CD14-positive monocyte (primary cell): ENCODE measurements around the gene NHLH2. TPM values are rescaled to one million over a fixed set of nuclear protein-coding genes. Genes with fewer than 3 reads are reported as not detected.

Source experiments
- DNase-seq, 3 donors: peaks; one replicate each; pipeline ENCODE4 v3.0.0-alpha.2; 2011 to 2022
- H2AFZ ChIP-seq: 2 replicates; pipeline ENCODE4 v1.6.0; 2012; ENCODE audit warnings: mild to moderate bottlenecking, low read depth, low read length, inconsistent platforms; ENCODE audit not compliant: insufficient read depth, poor library complexity, severe bottlenecking
- H3K27ac ChIP-seq, 2 donors: 1 replicate in 1 of 2; 2 replicates in 1 of 2; pipeline ENCODE4 v1.5.1; 2012 to 2013; ENCODE audit warnings: low read length in 2 of 2, control low read depth in 1 of 2, inconsistent platforms in 1 of 2, low read depth in 1 of 2, mild to moderate bottlenecking in 1 of 2
- H3K27me3 ChIP-seq, 2 donors: one replicate each; pipeline versions ENCODE4 v1.6.0 to v1.6.1; 2011 to 2013; ENCODE audit warnings: low read length in 2 of 2; ENCODE audit not compliant: control insufficient read depth in 2 of 2, insufficient read depth in 2 of 2
- H3K36me3 ChIP-seq, 2 donors: replicated peaks in 1 of 2; 1 replicate in 1 of 2; 2 replicates in 1 of 2; pipeline versions ENCODE4 v1.5.1 to v1.6.1; 2012 to 2013; ENCODE audit warnings: low read length in 2 of 2, control low read depth in 1 of 2, inconsistent platforms in 1 of 2, mild to moderate bottlenecking in 1 of 2; ENCODE audit not compliant: insufficient read depth in 2 of 2, control insufficient read depth in 1 of 2
- H3K4me1 ChIP-seq, 2 donors: 1 replicate in 1 of 2; 2 replicates in 1 of 2; pipeline versions ENCODE4 v1.5.1 to v1.6.1; 2012 to 2013; ENCODE audit warnings: low read length in 2 of 2, control low read depth in 1 of 2, inconsistent platforms in 1 of 2, mild to moderate bottlenecking in 1 of 2, moderate library complexity in 1 of 2; ENCODE audit not compliant: insufficient read depth in 2 of 2, control insufficient read depth in 1 of 2
- H3K4me2 ChIP-seq: replicated peaks from 2 replicates; pipeline ENCODE3; 2012; ENCODE audit warnings: low read length, moderate library complexity, mild to moderate bottlenecking; ENCODE audit not compliant: poor library complexity, severe bottlenecking; ENCODE audit errors: extremely low read depth
- H3K4me3 ChIP-seq, 3 experiments: fragments of 200-600 bp in 1 of 3; sonication (generic) in 1 of 3; replicated peaks in 1 of 3; 1 replicate in 2 of 3; 2 replicates in 1 of 3; pipeline ENCODE4 v1.5.1; 2011 to 2013; ENCODE audit warnings: low read length in 3 of 3, mild to moderate bottlenecking in 3 of 3, control low read depth in 2 of 3, low read depth in 2 of 3, inconsistent platforms in 1 of 3, moderate library complexity in 1 of 3
- H3K79me2 ChIP-seq: 2 replicates; pipeline ENCODE4 v1.6.0; 2012; ENCODE audit warnings: mild to moderate bottlenecking, control low read depth, inconsistent platforms, low read length, moderate library complexity; ENCODE audit not compliant: insufficient read depth
- H3K9ac ChIP-seq: 2 replicates; pipeline ENCODE4 v1.6.0; 2017; ENCODE audit warnings: low read length, mild to moderate bottlenecking; ENCODE audit not compliant: insufficient read depth, poor library complexity, severe bottlenecking
- H3K9me3 ChIP-seq, 2 donors: replicated peaks in 1 of 2; 1 replicate in 1 of 2; 2 replicates in 1 of 2; pipeline versions ENCODE4 v1.5.1 to v1.6.1; 2012 to 2013; ENCODE audit warnings: low read length in 2 of 2, control low read depth in 1 of 2; ENCODE audit not compliant: control insufficient read depth in 1 of 2, insufficient read depth in 1 of 2
- H4K20me1 ChIP-seq: 2 replicates; pipeline ENCODE4 v1.6.0; 2012; ENCODE audit warnings: mild to moderate bottlenecking, low read length, control low read depth, moderate library complexity; ENCODE audit not compliant: insufficient read depth
- H3K27ac Mint-ChIP-seq, 7 donors: one replicate each; pipeline ENCODE4 v1.8.0; 2020; ENCODE audit warnings: mild to moderate bottlenecking in 7 of 7, mixed read lengths in 7 of 7, moderate library complexity in 6 of 7, inconsistent platforms in 2 of 7
- H3K27me3 Mint-ChIP-seq, 3 donors: one replicate each; pipeline ENCODE4 v1.8.0; 2021 to 2022; ENCODE audit warnings: low read depth in 3 of 3, mild to moderate bottlenecking in 3 of 3, mixed read lengths in 3 of 3, moderate library complexity in 3 of 3, inconsistent platforms in 1 of 3
- H3K36me3 Mint-ChIP-seq, 2 donors: one replicate each; pipeline ENCODE4 v1.8.0; 2020; ENCODE audit warnings: mixed read lengths in 2 of 2, inconsistent platforms in 1 of 2, mild to moderate bottlenecking in 1 of 2
- H3K4me1 Mint-ChIP-seq: one replicate; pipeline ENCODE4 v1.8.0; 2020; ENCODE audit warnings: mild to moderate bottlenecking, mixed read lengths
- H3K4me3 Mint-ChIP-seq, 2 donors: one replicate each; pipeline ENCODE4 v1.8.0; 2020; ENCODE audit warnings: mild to moderate bottlenecking in 2 of 2, mixed read lengths in 2 of 2, moderate library complexity in 1 of 2
- H3K9me3 Mint-ChIP-seq, 7 donors: one replicate each; pipeline ENCODE4 v1.8.0; 2020 to 2022; ENCODE audit warnings: mixed read lengths in 7 of 7, mild to moderate bottlenecking in 6 of 7, moderate library complexity in 6 of 7, inconsistent platforms in 2 of 7
- WGBS: methylation state at CpG from one replicate; pipeline ENCODE4 v1.1.5; 2013; ENCODE audit warnings: missing lambda C conversion rate; ENCODE audit not compliant: insufficient coverage; 5-methylcytosine and 5-hydroxymethylcytosine counted together
- intact Hi-C, 2 donors: fragments of 100-400 bp; cut with micrococcal nuclease; formaldehyde crosslinking; loops; one replicate each; pipeline versions ENCODE4 v1.15.0 to v1.15.1; 2023
- polyA minus RNA-seq: library from RNA; depleted of rRNA, polyadenylated mRNA; stranded (reverse); fragments of >200 nt; gene quantifications from 2 replicates; pipeline ENCODE4 v1.2.3, GENCODE V29; 2012
- polyA plus RNA-seq, 3 donors: library from polyadenylated mRNA; depleted of rRNA in 1 of 3; unstranded in 2 of 3; stranded (reverse) in 1 of 3; fragments of 300-500 nt in 2 of 3; fragments of >200 nt in 1 of 3; fragmentation: Illumina TruSeq in 2 of 3; gene quantifications; 1 replicate in 2 of 3; 2 replicates in 1 of 3; pipeline ENCODE4 v1.2.3, GENCODE V29; 2012 to 2021
- total RNA-seq, 12 experiments: library from RNA in 1 of 12; stranded (reverse) in 1 of 12; fragments of 120-200 nt in 1 of 12; gene quantifications; one replicate each; pipeline ENCODE4 v1.2.4 and lab custom pipeline; 2013 to 2026; ENCODE audit warnings: mixed read lengths in 6 of 12, inconsistent platforms in 1 of 12
- TF ChIP-seq, protein P1 (sequence below): fragments of 200-600 bp; IDR thresholded peaks from one replicate; pipeline ENCODE4 v1.8.0; 2022; ENCODE audit warnings: antibody characterized with exemption, mild to moderate bottlenecking

NHLH2 gene
- total RNA-seq (2013): not detected
- polyA plus RNA-seq: under 1 TPM in 1 of 3 donors, not detected in 2; 0.03 TPM
- polyA minus RNA-seq: not detected in 2 replicates
- total RNA-seq (lab: John Stamatoyannopoulos, UW): 0 to 2.4 (median 0.07) reads per million in 11 experiments

DNA sequence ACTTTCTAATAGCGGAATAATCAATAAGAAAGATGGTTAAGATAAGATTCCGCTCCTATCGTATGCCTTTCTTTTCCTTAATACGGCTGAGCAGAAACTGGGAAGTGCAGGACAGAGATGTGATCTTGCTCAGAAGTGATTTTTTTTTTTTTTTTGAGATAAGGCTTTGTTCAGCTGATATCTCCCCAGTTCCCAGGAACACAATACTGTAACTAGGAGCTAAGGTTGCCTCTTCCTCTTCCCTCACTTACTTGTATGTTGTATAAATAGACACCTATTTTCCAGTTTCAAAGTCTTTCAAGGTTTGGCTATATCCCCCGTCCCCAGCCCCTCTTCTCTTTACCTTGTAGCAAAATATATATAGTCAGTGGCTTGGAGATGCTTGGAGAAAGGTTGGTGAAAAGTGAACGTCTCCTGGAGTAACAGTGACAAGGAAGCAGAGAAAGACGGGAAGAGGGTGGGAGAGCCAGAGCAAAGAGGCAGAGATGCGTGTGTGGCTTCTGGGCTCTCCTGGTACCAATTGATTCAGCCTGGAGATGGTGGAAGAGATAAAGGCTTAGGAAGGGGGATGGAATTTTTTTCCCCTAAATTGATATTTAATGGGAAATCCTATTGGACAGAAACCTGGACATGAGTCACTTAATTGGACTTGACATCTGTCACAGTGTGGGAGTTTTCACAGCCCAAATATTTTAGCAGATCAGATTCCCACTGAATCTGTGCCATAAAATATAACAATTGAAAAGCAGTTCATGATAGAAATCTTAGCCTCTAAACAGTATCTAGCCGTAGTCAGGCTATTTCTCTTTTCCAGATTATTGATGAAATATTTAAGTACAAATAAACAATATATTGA is at the start of gene NHLH2:
TSS of gene NHLH2 (minus strand) at position 522 of the 856 bp plus-strand sequence. CDS start 2,754 bp downstream, outside the sequence.
- DNase-seq: no peak
- TF ChIP-seq, protein P1, sequence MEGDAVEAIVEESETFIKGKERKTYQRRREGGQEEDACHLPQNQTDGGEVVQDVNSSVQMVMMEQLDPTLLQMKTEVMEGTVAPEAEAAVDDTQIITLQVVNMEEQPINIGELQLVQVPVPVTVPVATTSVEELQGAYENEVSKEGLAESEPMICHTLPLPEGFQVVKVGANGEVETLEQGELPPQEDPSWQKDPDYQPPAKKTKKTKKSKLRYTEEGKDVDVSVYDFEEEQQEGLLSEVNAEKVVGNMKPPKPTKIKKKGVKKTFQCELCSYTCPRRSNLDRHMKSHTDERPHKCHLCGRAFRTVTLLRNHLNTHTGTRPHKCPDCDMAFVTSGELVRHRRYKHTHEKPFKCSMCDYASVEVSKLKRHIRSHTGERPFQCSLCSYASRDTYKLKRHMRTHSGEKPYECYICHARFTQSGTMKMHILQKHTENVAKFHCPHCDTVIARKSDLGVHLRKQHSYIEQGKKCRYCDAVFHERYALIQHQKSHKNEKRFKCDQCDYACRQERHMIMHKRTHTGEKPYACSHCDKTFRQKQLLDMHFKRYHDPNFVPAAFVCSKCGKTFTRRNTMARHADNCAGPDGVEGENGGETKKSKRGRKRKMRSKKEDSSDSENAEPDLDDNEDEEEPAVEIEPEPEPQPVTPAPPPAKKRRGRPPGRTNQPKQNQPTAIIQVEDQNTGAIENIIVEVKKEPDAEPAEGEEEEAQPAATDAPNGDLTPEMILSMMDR: no peak
- H3K9ac ChIP-seq: no peak within 1 kb of the TSS
- H3K4me2 ChIP-seq: no peak within 1 kb of the TSS
- H2AFZ ChIP-seq: no peak within 1 kb of the TSS
- 32% methylated on average over 3 of the region's 9 CpGs for WGBS
- H3K27ac ChIP-seq: no peak within 1 kb of the TSS
- H3K27me3 Mint-ChIP-seq: peaks cover 72 to 82% (median 79%) of the 10 kb centered on the region in 3 donors
- H3K4me1 Mint-ChIP-seq: peaks cover 31% of the 10 kb centered on the region
- H3K4me3 Mint-ChIP-seq: peak within 1 kb of the TSS in 1 of 2 donors; percentile 78
- peaks cover 3 to 5% of the 10 kb centered on the region in 2 donors for H3K36me3 Mint-ChIP-seq
- H3K27me3 ChIP-seq: peaks cover 76 to 91% of the 10 kb centered on the region in 2 donors
- peaks cover 20 to 25% of the 10 kb centered on the region in 2 donors for H3K4me1 ChIP-seq
- H3K36me3 ChIP-seq: no peaks in the 10 kb centered on the region
- H3K9me3 ChIP-seq: peaks cover 0 to 34% of the 10 kb centered on the region in 2 donors
- intact Hi-C loops: no loop called here
- H3K27ac Mint-ChIP-seq: no peak within 1 kb of the TSS
- peaks cover 0 to 20% (median 9%) of the 10 kb centered on the region in 7 donors for H3K9me3 Mint-ChIP-seq
- no peaks in the 10 kb centered on the region for H4K20me1 ChIP-seq
- no peaks in the 10 kb centered on the region for H3K79me2 ChIP-seq
- no peak within 1 kb of the TSS for H3K4me3 ChIP-seq

DNA sequence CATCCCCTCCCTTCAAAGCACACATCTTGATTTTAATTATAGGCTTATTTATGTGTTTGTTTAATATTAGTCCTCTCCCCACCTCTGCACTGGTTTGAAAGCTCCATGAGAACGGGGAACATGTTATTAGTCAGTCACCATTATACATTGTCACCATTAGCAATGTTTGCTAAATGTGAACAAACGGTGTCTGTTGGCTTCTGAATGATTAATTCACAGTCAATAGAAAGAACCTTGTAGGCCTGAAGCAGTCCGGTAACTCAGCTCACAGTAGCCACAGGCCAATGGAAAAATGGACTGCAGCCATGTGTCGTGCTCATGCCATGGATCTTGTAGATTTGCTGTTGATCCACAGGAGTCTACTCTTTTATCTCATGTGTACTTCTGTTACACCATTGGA is 49.7 kb upstream of the NHLH2 start:
- TF ChIP-seq, protein P1: no peak
- H3K27me3 Mint-ChIP-seq: peaks cover 0 to 4% (median 3%) of the 10 kb centered on the region in 3 donors
- intact Hi-C loops: no loop called here
- Histone ChIP-seq H3K4me2 (no peak overlapping the region), H3K79me2 (no peaks in the 10 kb centered on the region), H3K4me1 (no peaks in the 10 kb centered on the region), H3K9me3 (no peaks in the 10 kb centered on the region), H2AFZ (no peak overlapping the region), H3K27me3 (no peaks in the 10 kb centered on the region), H3K9ac (no peak overlapping the region), H3K36me3 (no peaks in the 10 kb centered on the region), H3K27ac (no peak overlapping the region), H4K20me1 (no peaks in the 10 kb centered on the region), H3K4me3 (no peak overlapping the region)
- no peaks in the 10 kb centered on the region for H3K4me1 Mint-ChIP-seq
- H3K4me3 Mint-ChIP-seq: no peak overlapping the region
- 92% methylated on average over 2 of the region's 4 CpGs for WGBS
- no peak overlapping the region for H3K27ac Mint-ChIP-seq
- H3K36me3 Mint-ChIP-seq: no peaks in the 10 kb centered on the region
- peaks cover 0 to 3% (median 0%) of the 10 kb centered on the region in 7 donors for H3K9me3 Mint-ChIP-seq
- no peak for DNase-seq
